Measurements from ENCODE around the gene BCR. TPM values are rescaled to one million over a fixed set of nuclear protein-coding genes. Genes with fewer than 3 reads are reported as not detected.

BCR gene
- total and polyA plus RNA-seq, 2 of the 13 experiments (the other 11 are each of a cell fraction or from before 2014, with no cell fraction given), result 19.9 to 33.6 TPM

- Histone ChIP-seq H2AFZ (ENCODE audit: low read length) (no peak overlapping the region), H3K9ac (ENCODE audit: insufficient read depth, low read depth, low read length) (no peak overlapping the region), H3K4me2 (ENCODE audit: low read depth, low read length) (no peak overlapping the region), H3K27ac (ENCODE audit: extremely low read length, insufficient read depth, low read length) (no peak overlapping the region), H4K20me1 (ENCODE audit: insufficient read depth, low read length) (no peaks in the 10 kb centered on the region), H3K27me3 (ENCODE audit: control insufficient read depth in 1 of 2, insufficient read depth in 2 of 2, low read length in 2 of 2) (peaks cover 0 to 31% of the 10 kb centered on the region in 2 experiments; a peak in 2 of 5 replicates), H3K79me2 (ENCODE audit: insufficient read depth, low read length) (no peaks in the 10 kb centered on the region), H3K9me3 (ENCODE audit: low read length) (no peaks in the 10 kb centered on the region), H3K4me1 (ENCODE audit: insufficient read depth, low read length) (no peaks in the 10 kb centered on the region), H3K4me3 (replicated peaks in 1 of 3; ENCODE audit: insufficient read depth in 1 of 3, low read depth in 2 of 3, low read length in 3 of 3) (no peak overlapping the region), H3K36me3 (replicated peaks in 1 of 2; ENCODE audit: control insufficient read depth in 1 of 2, insufficient read depth in 2 of 2, low read length in 2 of 2) (no peaks in the 10 kb centered on the region)
- WGBS (ENCODE audit: low lambda C conversion rate), result 32% methylated on average over 14 of the region's 14 CpGs
- TF ChIP-seq ISL2 (CRISPR knock-in tag; IDR thresholded peaks at IDR 0.05) (no peak), IRF2 (CRISPR knock-in tag; IDR thresholded peaks at IDR 0.05) (no peak), GRHL1 (CRISPR knock-in tag; conservative IDR thresholded peaks at IDR 0.05) (no peak), TFDP2 (CRISPR knock-in tag; IDR thresholded peaks at IDR 0.05) (no peak), PAX8 (CRISPR knock-in tag; IDR thresholded peaks at IDR 0.05; ENCODE audit: borderline replicate concordance) (no peak), BORCS8-MEF2B (CRISPR knock-in tag; IDR thresholded peaks at IDR 0.05) (no peak), CEBPZ (IDR thresholded peaks at IDR 0.05; ENCODE audit: low read length) (no peak), MNT (IDR thresholded peaks at IDR 0.05) (no peak)
- ATAC-seq, result no peak
- ChIA-PET POLR2A (no interaction called here), CTCF (ENCODE audit: low intra/inter-chr PET ratio, low total read pairs) (no interaction called here)
- no peak for DNase-seq (ENCODE audit: low spot score)
- intact Hi-C loops (cut with micrococcal nuclease; ENCODE audit: unreplicated experiment), result no loop called here
- BruUV-seq (replicated peaks), result no TSS peak
- no peak for FAIRE-seq
- in situ Hi-C loops (cut with HindIII; ENCODE audit: extremely low pct_ligation_motif_present, low pct_unique_long_range_greater_than_20kb), result no loop called here
Measured at GRCh38 chr22:23357053-23357452, 176.7 kb downstream of the BCR start.
